ENCODE data around the gene OPCML.

The OPCML gene

GRCh38 chr11:132475026-132475425, 1057.3 kb downstream of the OPCML start:
- DNase-seq (ENCODE audit: low read depth in 1 of 2, low spot score in 1 of 2) = no peak
- no peak overlapping the region for H3K4me3 ChIP-seq (replicated peaks; ENCODE audit: insufficient read depth, low read length)
- H3K27ac ChIP-seq (replicated peaks) = no peak overlapping the region
- TF ChIP-seq GABPA (IDR thresholded peaks at IDR 0.05; ENCODE audit: low read depth) = no peak
- no peak for TF ChIP-seq SPI1 (IDR thresholded peaks at IDR 0.05; ENCODE audit: borderline replicate concordance, low read depth)
- no peak for TF ChIP-seq POLR2AphosphoS5 (IDR thresholded peaks at IDR 0.05; ENCODE audit: low read depth)
- no peak for TF ChIP-seq REST (IDR thresholded peaks at IDR 0.05; ENCODE audit: insufficient replicate concordance, low read depth)
- TF ChIP-seq CTCF (IDR thresholded peaks at IDR 0.05; ENCODE audit: insufficient read depth, low read length) = no peak
- no peaks in the 10 kb centered on the region for H3K27me3 ChIP-seq (ENCODE audit: insufficient read depth, poor library complexity, severe bottlenecking)

DNA sequence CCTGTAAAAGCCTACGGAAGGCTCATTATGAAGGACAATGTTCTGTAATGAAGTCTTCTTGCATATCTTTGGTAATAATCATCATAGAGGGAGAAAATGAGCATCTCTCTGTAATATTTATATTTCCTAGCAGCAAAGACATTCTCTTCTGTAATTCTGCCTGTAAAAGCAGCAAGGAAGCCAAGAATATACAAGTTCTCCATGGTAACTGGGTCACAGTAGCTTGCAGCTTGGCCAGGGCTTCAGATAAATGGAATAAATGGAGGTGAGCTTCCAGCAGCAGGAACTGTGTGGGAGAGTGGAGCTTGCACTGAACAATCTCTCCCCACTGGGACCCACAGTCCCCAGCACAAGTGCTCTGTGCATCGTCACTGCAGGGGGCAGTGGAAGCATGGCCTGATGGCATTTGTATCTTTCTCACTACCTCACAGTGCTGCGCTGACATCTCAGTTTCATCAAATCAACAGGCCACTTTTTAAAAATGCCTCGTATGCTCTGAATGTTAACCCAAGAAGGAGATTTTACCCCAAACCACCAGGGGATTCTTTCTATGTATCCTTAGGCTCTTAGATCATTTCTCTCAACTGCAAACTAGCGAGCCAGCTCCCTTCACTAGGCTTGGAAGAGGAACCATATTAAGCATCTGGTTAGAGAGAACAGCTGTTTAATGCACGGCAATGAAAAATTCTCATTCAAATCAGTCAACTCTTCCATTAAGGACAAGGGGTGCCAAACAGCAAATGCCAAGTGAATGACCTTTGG, 1059.7 kb downstream of the OPCML start:
- TF ChIP-seq REST (IDR thresholded peaks at IDR 0.05; ENCODE audit: insufficient replicate concordance, low read depth) (no peak), CTCF (IDR thresholded peaks at IDR 0.05; ENCODE audit: insufficient read depth, low read length) (no peak), SPI1 (IDR thresholded peaks at IDR 0.05; ENCODE audit: borderline replicate concordance, low read depth) (no peak), GABPA (IDR thresholded peaks at IDR 0.05; ENCODE audit: low read depth) (no peak), POLR2AphosphoS5 (IDR thresholded peaks at IDR 0.05; ENCODE audit: low read depth) (no peak)
- Histone ChIP-seq H3K27ac (replicated peaks) (no peak overlapping the region), H3K4me3 (replicated peaks; ENCODE audit: insufficient read depth, low read length) (no peak overlapping the region), H3K27me3 (ENCODE audit: insufficient read depth, poor library complexity, severe bottlenecking) (no peaks in the 10 kb centered on the region)
- DNase-seq (ENCODE audit: low read depth in 1 of 2, low spot score in 1 of 2) = no peak

DNA sequence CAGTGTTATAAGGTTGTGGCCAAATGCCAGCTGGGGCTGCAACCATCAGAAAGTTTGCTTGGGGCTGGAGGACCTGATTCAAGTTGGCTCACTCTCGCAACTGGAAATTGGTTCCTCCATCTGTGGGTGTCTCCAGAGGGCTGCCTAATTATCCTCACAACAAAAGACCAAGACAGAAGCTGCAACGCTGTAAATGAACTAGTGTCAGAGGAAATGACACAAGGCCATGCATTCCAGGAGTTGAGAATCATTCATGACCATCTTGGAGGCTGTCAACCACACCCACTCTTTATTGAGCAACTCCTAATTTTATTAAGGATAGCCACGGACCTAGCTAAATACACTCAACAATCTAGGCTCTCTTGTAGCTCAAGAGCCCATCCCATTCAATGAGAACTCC, 1060.8 kb downstream of the OPCML start:
- no peaks in the 10 kb centered on the region for H3K27me3 ChIP-seq (ENCODE audit: insufficient read depth, poor library complexity, severe bottlenecking)
- no peak overlapping the region for H3K27ac ChIP-seq (replicated peaks)
- TF ChIP-seq SPI1 (IDR thresholded peaks at IDR 0.05; ENCODE audit: borderline replicate concordance, low read depth) (no peak), POLR2AphosphoS5 (IDR thresholded peaks at IDR 0.05; ENCODE audit: low read depth) (no peak), REST (IDR thresholded peaks at IDR 0.05; ENCODE audit: insufficient replicate concordance, low read depth) (no peak), CTCF (IDR thresholded peaks at IDR 0.05; ENCODE audit: insufficient read depth, low read length) (no peak), GABPA (IDR thresholded peaks at IDR 0.05; ENCODE audit: low read depth) (no peak)
- DNase-seq (ENCODE audit: low read depth in 1 of 2, low spot score in 1 of 2) = no peak
- no peak overlapping the region for H3K4me3 ChIP-seq (replicated peaks; ENCODE audit: insufficient read depth, low read length)

All from HL-60 (cell line).